ENCODE data around the gene NSDHL.

GRCh38 chrX:152901816-152902501, 71.1 kb downstream of the NSDHL start:
- TF ChIP-seq, protein P1, sequence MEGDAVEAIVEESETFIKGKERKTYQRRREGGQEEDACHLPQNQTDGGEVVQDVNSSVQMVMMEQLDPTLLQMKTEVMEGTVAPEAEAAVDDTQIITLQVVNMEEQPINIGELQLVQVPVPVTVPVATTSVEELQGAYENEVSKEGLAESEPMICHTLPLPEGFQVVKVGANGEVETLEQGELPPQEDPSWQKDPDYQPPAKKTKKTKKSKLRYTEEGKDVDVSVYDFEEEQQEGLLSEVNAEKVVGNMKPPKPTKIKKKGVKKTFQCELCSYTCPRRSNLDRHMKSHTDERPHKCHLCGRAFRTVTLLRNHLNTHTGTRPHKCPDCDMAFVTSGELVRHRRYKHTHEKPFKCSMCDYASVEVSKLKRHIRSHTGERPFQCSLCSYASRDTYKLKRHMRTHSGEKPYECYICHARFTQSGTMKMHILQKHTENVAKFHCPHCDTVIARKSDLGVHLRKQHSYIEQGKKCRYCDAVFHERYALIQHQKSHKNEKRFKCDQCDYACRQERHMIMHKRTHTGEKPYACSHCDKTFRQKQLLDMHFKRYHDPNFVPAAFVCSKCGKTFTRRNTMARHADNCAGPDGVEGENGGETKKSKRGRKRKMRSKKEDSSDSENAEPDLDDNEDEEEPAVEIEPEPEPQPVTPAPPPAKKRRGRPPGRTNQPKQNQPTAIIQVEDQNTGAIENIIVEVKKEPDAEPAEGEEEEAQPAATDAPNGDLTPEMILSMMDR (IDR thresholded peaks at IDR 0.05), result no peak
- no peak for TF ChIP-seq POLR2A (IDR thresholded peaks at IDR 0.05)
